HepG2 (cell line): ENCODE results near the gene LRRC74B. TPM values are rescaled to one million over a fixed set of nuclear protein-coding genes. Genes with fewer than 3 reads are reported as not detected.

ENCODE experiments used
- ATAC-seq: fragments of 200-7000 bp; cut with Tn5 transposase; 3 replicates; pipeline ENCODE4 v1.9.1; 2020; ENCODE audit warnings: mild to moderate bottlenecking, moderate library complexity
- BruUV-seq: library from RNA; stranded (reverse); fragments of 400-500 nt; replicated peaks from 2 replicates; lab custom pipeline; 2021; lab: Mats Ljungman, UMichigan
- CTCF ChIA-PET: fragments of 300-600 bp; formaldehyde crosslinking; extraction: SDS; loops from one replicate; lab custom pipeline; 2021; ENCODE audit warnings: low total read pairs, inconsistent platforms, low intra/inter-chr PET ratio; lab: Yijun Ruan, JAX
- POLR2A ChIA-PET: fragments of 350-600 bp; sonication (Branson Sonifier 250); formaldehyde crosslinking; loops from one replicate; lab custom pipeline; 2020; ENCODE audit warnings: antibody characterized with exemption, inconsistent platforms; lab: Yijun Ruan, JAX
- DNase-seq: peaks from one replicate; pipeline ENCODE4 v3.0.0-alpha.2; 2015; ENCODE audit warnings: low spot score
- FAIRE-seq: peaks from 3 replicates; lab custom pipeline; 2011; peaks lifted over from hg19 to GRCh38; lab: Jason Lieb, UNC
- H2AFZ ChIP-seq: one replicate; pipeline ENCODE4 v1.6.1; 2011; ENCODE audit warnings: low read length, inconsistent platforms
- H3K27ac ChIP-seq: fragments of 300-600 bp; 3 replicates; pipeline ENCODE4 v1.8.0; 2011; ENCODE audit warnings: mixed run types, mild to moderate bottlenecking, mixed read lengths, low read length, inconsistent platforms; ENCODE audit not compliant: insufficient read depth; ENCODE audit errors: extremely low read length
- H3K27me3 ChIP-seq, 2 experiments: fragments of 200-600 bp in 1 of 2; 2 replicates in 1 of 2; 3 replicates in 1 of 2; pipeline versions ENCODE4 v1.6.0 to v1.8.0; 2011; ENCODE audit warnings: low read length in 2 of 2, mild to moderate bottlenecking in 2 of 2, moderate library complexity in 2 of 2, inconsistent platforms in 1 of 2; ENCODE audit not compliant: insufficient read depth in 2 of 2, control insufficient read depth in 1 of 2
- H3K36me3 ChIP-seq, 2 experiments: fragments of 200-600 bp in 1 of 2; replicated peaks in 1 of 2; 2 replicates in 1 of 2; 3 replicates in 1 of 2; pipeline versions ENCODE4 v1.5.1 to v1.8.0; 2011; ENCODE audit warnings: low read length in 2 of 2, inconsistent platforms in 1 of 2; ENCODE audit not compliant: insufficient read depth in 2 of 2, control insufficient read depth in 1 of 2
- H3K4me1 ChIP-seq: 2 replicates; pipeline ENCODE4 v1.5.1; 2012; ENCODE audit warnings: low read length, inconsistent platforms; ENCODE audit not compliant: insufficient read depth
- H3K4me2 ChIP-seq: 2 replicates; pipeline ENCODE4 v1.6.0; 2011; ENCODE audit warnings: low read depth, low read length, inconsistent platforms
- H3K4me3 ChIP-seq, 3 experiments: fragments of 200-600 bp in 1 of 3; sonication (generic), shearing (Covaris generic) in 1 of 3; replicated peaks in 1 of 3; 2 replicates each; pipeline ENCODE4 v1.5.1; 2011 to 2016; ENCODE audit warnings: low read length in 3 of 3, inconsistent platforms in 2 of 3, low read depth in 2 of 3, mild to moderate bottlenecking in 2 of 3, control low read depth in 1 of 3, mixed read lengths in 1 of 3; ENCODE audit not compliant: insufficient read depth in 1 of 3
- H3K79me2 ChIP-seq: one replicate; pipeline ENCODE4 v1.6.1; 2011; ENCODE audit warnings: low read length, inconsistent platforms; ENCODE audit not compliant: insufficient read depth
- H3K9ac ChIP-seq: 2 replicates; pipeline ENCODE4 v1.6.0; 2011; ENCODE audit warnings: mild to moderate bottlenecking, low read depth, low read length, inconsistent platforms; ENCODE audit not compliant: insufficient read depth
- H3K9me3 ChIP-seq: 2 replicates; pipeline ENCODE4 v1.5.1; 2012; ENCODE audit warnings: mild to moderate bottlenecking, low read length
- H4K20me1 ChIP-seq: 2 replicates; pipeline ENCODE4 v1.6.0; 2011; ENCODE audit warnings: inconsistent platforms, mild to moderate bottlenecking, low read length, moderate library complexity; ENCODE audit not compliant: insufficient read depth
- ERF ChIP-seq: IDR thresholded peaks from 2 replicates; pipeline ENCODE4 v1.6.1; 2018; ENCODE audit warnings: missing biosample characterization, missing genetic modification reagents
- KLF16 ChIP-seq, 2 experiments: sonication (generic) in 1 of 2; formaldehyde crosslinking in 1 of 2; IDR thresholded peaks; 2 replicates each; pipeline versions ENCODE4 v1.6.1 to v1.8.0; 2016 to 2023; ENCODE audit warnings: missing genetic modification reagents in 2 of 2, missing compliant biosample characterization in 1 of 2
- MAFF ChIP-seq: IDR thresholded peaks from 2 replicates; pipeline ENCODE4 v1.6.1; 2011; ENCODE audit warnings: low read depth, low read length, improper control_type of control experiment
- MATR3 ChIP-seq: sonication (generic); formaldehyde crosslinking; IDR thresholded peaks from 2 replicates; pipeline ENCODE4 v1.4.0; 2020; ENCODE audit warnings: missing genetic modification reagents
- MEF2D ChIP-seq: sonication (generic); formaldehyde crosslinking; IDR thresholded peaks from 2 replicates; pipeline ENCODE4 v1.5.1; 2020; ENCODE audit warnings: mild to moderate bottlenecking, missing genetic modification reagents
- MEIS2 ChIP-seq: sonication (generic); formaldehyde crosslinking; IDR thresholded peaks from 2 replicates; pipeline ENCODE4 v1.9.0; 2021; ENCODE audit warnings: mild to moderate bottlenecking, missing genetic modification reagents
- SMAD3 ChIP-seq: sonication (generic); formaldehyde crosslinking; IDR thresholded peaks from 2 replicates; pipeline ENCODE4 v1.4.0; 2020; ENCODE audit warnings: missing genetic modification reagents
- STAT5B ChIP-seq: sonication (generic); formaldehyde crosslinking; IDR thresholded peaks from 2 replicates; pipeline ENCODE4 v1.4.0; 2020; ENCODE audit warnings: missing genetic modification reagents
- TGIF2 ChIP-seq: IDR thresholded peaks from 2 replicates; pipeline ENCODE4 v1.6.1; 2016; ENCODE audit warnings: control low read depth, missing compliant biosample characterization
- THAP9 ChIP-seq: sonication (generic); formaldehyde crosslinking; IDR thresholded peaks from 2 replicates; pipeline ENCODE4; 2020; ENCODE audit warnings: missing genetic modification reagents, mild to moderate bottlenecking, borderline replicate concordance
- THRA ChIP-seq: sonication (generic); formaldehyde crosslinking; IDR thresholded peaks from 2 replicates; pipeline ENCODE4 v1.4.0; 2020; ENCODE audit warnings: missing genetic modification reagents, borderline replicate concordance
- ZFY ChIP-seq: sonication (generic); formaldehyde crosslinking; IDR thresholded peaks from 2 replicates; pipeline ENCODE4 v1.4.0; 2020; ENCODE audit warnings: missing genetic modification reagents
- ZNF18 ChIP-seq: sonication (generic); formaldehyde crosslinking; IDR thresholded peaks from 2 replicates; pipeline ENCODE4 v1.8.0; 2022; ENCODE audit warnings: mild to moderate bottlenecking, missing genetic modification reagents; ENCODE audit not compliant: insufficient replicate concordance
- ZNF263 ChIP-seq: sonication (generic); formaldehyde crosslinking; IDR thresholded peaks from 2 replicates; pipeline ENCODE4 v1.4.0; 2020; ENCODE audit warnings: missing genetic modification reagents
- ZNF414 ChIP-seq: sonication (generic); formaldehyde crosslinking; IDR thresholded peaks from 2 replicates; pipeline ENCODE4 v1.5.0; 2020; ENCODE audit warnings: missing genetic modification reagents
- ZSCAN30 ChIP-seq: sonication (generic); formaldehyde crosslinking; IDR thresholded peaks from 2 replicates; pipeline ENCODE4 v1.5.0; 2020; ENCODE audit warnings: mild to moderate bottlenecking, missing genetic modification reagents
- WGBS: methylation state at CpG from one replicate; pipeline ENCODE4 v1.1.6; 2017; ENCODE audit warnings: low lambda C conversion rate; 5-methylcytosine and 5-hydroxymethylcytosine counted together
- in situ Hi-C: cut with HindIII; loops from 2 replicates; pipeline ENCODE4 v1.10.0; 2017; ENCODE audit warnings: low pct_unique_long_range_greater_than_20kb; ENCODE audit not compliant: extremely low pct_ligation_motif_present
- intact Hi-C: fragments of 100-400 bp; cut with micrococcal nuclease; formaldehyde crosslinking; loops from one replicate; pipeline ENCODE4 v1.10.0; 2022; ENCODE audit not compliant: unreplicated experiment
- polyA plus RNA-seq, 8 experiments: library from polyadenylated mRNA; depleted of rRNA in 3 of 8; stranded (reverse) in 7 of 8; unstranded in 1 of 8; fragments of >200 nt; fragmentation: Illumina TruSeq in 4 of 8; extraction: Trizol in 4 of 8; gene quantifications; 2 replicates each; pipeline versions ENCODE4 v1.2.1 to v1.2.3, GENCODE V29; 2011 to 2016; ENCODE audit warnings: low read depth in 4 of 8, missing spikeins in 1 of 8, mixed read lengths in 1 of 8; ENCODE audit not compliant: insufficient read depth in 1 of 8
- total RNA-seq, 5 experiments: library from RNA; depleted of rRNA; stranded (reverse); fragments of >200 nt; fragmentation: Illumina TruSeq; extraction: Trizol; gene quantifications; 2 replicates each; pipeline ENCODE4 v1.2.3, GENCODE V29; 2016; ENCODE audit warnings: low read depth in 1 of 5

LRRC74B gene
- total and polyA plus RNA-seq, 2 of the 13 experiments (the other 11 are each of a cell fraction or from before 2014, with no cell fraction given): not detected

GRCh38 chr22:21028277-21029251 is 17.2 kb upstream of the LRRC74B start:
- no peak overlapping the region for H3K4me2 ChIP-seq
- WGBS: 50% methylated on average over 1 of the region's 13 CpGs
- DNase-seq (no peak), FAIRE-seq (no peak), ATAC-seq (no peak)
- no TSS peak for BruUV-seq
- no peak overlapping the region for H3K27ac ChIP-seq
- H4K20me1 ChIP-seq: no peaks in the 10 kb centered on the region
- no peak overlapping the region for H3K4me3 ChIP-seq
- H3K36me3 ChIP-seq: no peaks in the 10 kb centered on the region
- H2AFZ ChIP-seq: no peak overlapping the region
- no peaks in the 10 kb centered on the region for H3K79me2 ChIP-seq
- ChIA-PET POLR2A (no interaction called here), CTCF (no interaction called here)
- intact Hi-C loops (no loop called here), in situ Hi-C loops (no loop called here)
- H3K9ac ChIP-seq: no peak overlapping the region
- H3K27me3 ChIP-seq: peaks cover 17 to 66% of the 10 kb centered on the region in 2 experiments; a peak in 4 of 5 replicates
- H3K4me1 ChIP-seq: no peaks in the 10 kb centered on the region
- no peaks in the 10 kb centered on the region for H3K9me3 ChIP-seq
- TF ChIP-seq MAFF: no peak
- TF ChIP-seq MEIS2 (CRISPR knock-in tag): no peak
- TF ChIP-seq ZNF18 (CRISPR knock-in tag): no peak
- no peak for TF ChIP-seq ZNF414
- TF ChIP-seq ZSCAN30 (CRISPR knock-in tag): no peak
- no peak for TF ChIP-seq TGIF2 (CRISPR knock-in tag)
- no peak for TF ChIP-seq ZFY
- TF ChIP-seq ERF (CRISPR knock-in tag): no peak
- TF ChIP-seq THAP9 (CRISPR knock-in tag): no peak
- no peak for TF ChIP-seq MEF2D (CRISPR knock-in tag)
- no peak for TF ChIP-seq MATR3 (CRISPR knock-in tag)
- TF ChIP-seq SMAD3 (CRISPR knock-in tag): no peak
- no peak for TF ChIP-seq KLF16 (CRISPR knock-in tag; IDR thresholded peaks at IDR 0.05)
- TF ChIP-seq ZNF263 (CRISPR knock-in tag): no peak
- TF ChIP-seq THRA (CRISPR knock-in tag): no peak
- no peak for TF ChIP-seq STAT5B (CRISPR knock-in tag)
